Choroid plexus epithelial cell (primary cell): ENCODE data around the gene OR2M3.
"Not testable (repeated sequence)": the region's sequence is repeated elsewhere in the genome, so short reads cannot be mapped to it uniquely, and the experiment has no call there.

Experiments
- DNase-seq: peaks from one replicate; pipeline ENCODE4 v3.0.0-alpha.2; 2010; ENCODE audit warnings: low read depth
- H3K4me3 ChIP-seq: 2 replicates; pipeline ENCODE4 v1.5.1; 2011; ENCODE audit warnings: low read depth, mild to moderate bottlenecking, control low read depth, low read length, moderate library complexity
- TF ChIP-seq, protein P1 (sequence below): conservative IDR thresholded peaks from 2 replicates; pipeline ENCODE4 v1.5.1; 2011; ENCODE audit warnings: low read depth, mild to moderate bottlenecking, control low read depth, inconsistent platforms, low read length, moderate library complexity

OR2M3 gene

DNA sequence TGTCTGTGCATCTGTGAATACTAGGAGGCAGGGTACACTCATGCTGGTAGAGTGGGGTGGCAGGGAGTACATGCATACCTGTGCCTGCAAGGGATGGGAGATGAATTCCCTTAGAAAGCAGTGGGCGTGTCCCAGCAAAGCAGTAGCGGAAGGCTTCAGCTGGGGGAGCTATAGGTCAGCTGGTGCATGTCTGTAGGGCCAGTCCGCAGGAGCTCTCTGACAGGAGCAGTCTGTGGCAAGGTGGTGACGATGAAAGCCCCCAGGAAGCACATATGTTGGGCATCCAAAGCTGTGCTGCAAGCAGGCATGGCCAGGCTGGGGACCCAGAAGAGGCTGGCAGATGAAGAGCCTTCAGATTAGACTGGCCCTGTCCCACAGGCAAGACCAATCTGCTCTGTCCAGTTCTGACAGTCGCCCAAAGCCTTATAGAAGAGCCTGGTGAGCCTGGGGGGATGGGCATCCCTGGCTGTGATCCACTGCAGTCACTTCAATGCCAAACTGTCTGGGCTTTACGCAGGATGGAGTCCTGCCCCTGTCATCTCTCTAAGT is 32.4 kb downstream of the OR2M3 start:
- DNase-seq = no peak
- TF ChIP-seq, protein P1, sequence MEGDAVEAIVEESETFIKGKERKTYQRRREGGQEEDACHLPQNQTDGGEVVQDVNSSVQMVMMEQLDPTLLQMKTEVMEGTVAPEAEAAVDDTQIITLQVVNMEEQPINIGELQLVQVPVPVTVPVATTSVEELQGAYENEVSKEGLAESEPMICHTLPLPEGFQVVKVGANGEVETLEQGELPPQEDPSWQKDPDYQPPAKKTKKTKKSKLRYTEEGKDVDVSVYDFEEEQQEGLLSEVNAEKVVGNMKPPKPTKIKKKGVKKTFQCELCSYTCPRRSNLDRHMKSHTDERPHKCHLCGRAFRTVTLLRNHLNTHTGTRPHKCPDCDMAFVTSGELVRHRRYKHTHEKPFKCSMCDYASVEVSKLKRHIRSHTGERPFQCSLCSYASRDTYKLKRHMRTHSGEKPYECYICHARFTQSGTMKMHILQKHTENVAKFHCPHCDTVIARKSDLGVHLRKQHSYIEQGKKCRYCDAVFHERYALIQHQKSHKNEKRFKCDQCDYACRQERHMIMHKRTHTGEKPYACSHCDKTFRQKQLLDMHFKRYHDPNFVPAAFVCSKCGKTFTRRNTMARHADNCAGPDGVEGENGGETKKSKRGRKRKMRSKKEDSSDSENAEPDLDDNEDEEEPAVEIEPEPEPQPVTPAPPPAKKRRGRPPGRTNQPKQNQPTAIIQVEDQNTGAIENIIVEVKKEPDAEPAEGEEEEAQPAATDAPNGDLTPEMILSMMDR = no peak
- H3K4me3 ChIP-seq = no peak overlapping the region

DNA sequence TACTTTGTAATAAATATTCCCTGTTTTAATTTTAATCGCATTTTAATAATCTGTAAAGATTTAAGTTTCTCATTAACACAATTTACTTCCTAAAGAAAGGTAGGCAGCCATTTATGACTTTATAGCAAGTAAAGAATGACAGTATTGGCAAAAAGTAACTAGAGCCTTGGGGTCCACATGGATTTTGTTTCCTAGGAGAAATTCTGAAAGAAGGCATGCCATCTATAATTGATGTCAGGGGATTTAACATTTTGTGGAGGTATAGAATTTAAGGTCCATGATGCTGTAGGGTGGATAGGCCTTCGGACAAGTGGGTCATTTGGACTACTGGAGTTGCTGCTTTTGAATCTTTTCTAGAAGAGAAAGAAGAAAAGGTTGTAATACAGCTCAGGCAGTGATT is 34.1 kb downstream of the OR2M3 start, which contains the start of gene OR2M4:
TSS of gene OR2M4 (plus strand) at position 301 of the 400 bp plus-strand sequence. CDS start 7,512 bp downstream, outside the sequence.
- TF ChIP-seq, protein P1 = no peak
- H3K4me3 ChIP-seq = no peak within 1 kb of the TSS
- DNase-seq = no peak

DNA sequence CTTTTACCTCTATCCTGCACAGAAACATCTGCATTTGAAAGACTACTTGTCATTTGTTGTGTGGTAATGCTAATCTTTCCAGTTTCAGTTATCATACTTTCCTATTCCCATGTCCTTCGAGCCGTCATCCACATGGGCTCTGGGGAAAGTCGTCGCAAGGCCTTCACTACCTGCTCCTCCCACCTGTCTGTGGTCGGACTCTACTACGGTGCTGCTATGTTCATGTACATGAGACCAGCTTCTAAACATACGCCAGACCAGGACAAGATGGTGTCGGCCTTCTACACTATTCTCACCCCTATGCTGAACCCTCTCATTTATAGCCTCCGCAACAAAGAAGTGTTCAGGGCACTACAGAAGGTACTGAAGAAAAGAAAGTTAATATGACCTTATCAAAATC is 42.4 kb downstream of the OR2M3 start:
- no peak for DNase-seq
- TF ChIP-seq, protein P1 = no peak
- no peak overlapping the region for H3K4me3 ChIP-seq

- TF ChIP-seq, protein P1 = peak; percentile 65
- peak; percentile 34 for DNase-seq
- no peak overlapping the region for H3K4me3 ChIP-seq
Measured at GRCh38 chr1:248243204-248243603, 46.1 kb downstream of the OR2M3 start.

GRCh38 chr1:248259309-248259708 is 62.2 kb downstream of the OR2M3 start:
- H3K4me3 ChIP-seq, DNase-seq: not testable (repeated sequence)
